Esophagus squamous epithelium (tissue), 5 donors: Measurements from ENCODE around the gene MMP24. TPM values are rescaled to one million over a fixed set of nuclear protein-coding genes. Genes with fewer than 3 reads are reported as not detected.

Experiments used
- DNase-seq: peaks from one replicate; lab custom pipeline; 2025; lab: John Stamatoyannopoulos, UW
- H3K27ac ChIP-seq, 4 donors: fragments of 200-600 bp; sonication (generic); one replicate each; pipeline ENCODE4 v1.5.1; 2016 to 2019; ENCODE audit warnings: mild to moderate bottlenecking in 1 of 4
- H3K27me3 ChIP-seq, 4 donors: fragments of 200-600 bp; sonication (generic); 1 replicate in 3 of 4; 2 replicates in 1 of 4; pipeline versions ENCODE4 v1.5.1 to v1.6.0; 2017 to 2021; ENCODE audit warnings: antibody characterized with exemption in 1 of 4
- H3K36me3 ChIP-seq, 3 donors: fragments of 200-600 bp; sonication (generic); one replicate each; pipeline ENCODE4 v1.5.1; 2016 to 2019
- H3K4me1 ChIP-seq, 3 donors: fragments of 200-600 bp; sonication (generic); one replicate each; pipeline ENCODE4 v1.5.1; 2017 to 2019
- H3K4me3 ChIP-seq, 4 donors: fragments of 200-600 bp; sonication (generic); 1 replicate in 3 of 4; 2 replicates in 1 of 4; pipeline ENCODE4 v1.5.1; 2016 to 2019; ENCODE audit warnings: mild to moderate bottlenecking in 2 of 4, moderate library complexity in 1 of 4
- H3K9me3 ChIP-seq, 3 donors: fragments of 200-600 bp; sonication (generic); one replicate each; pipeline ENCODE4 v1.5.1; 2016 to 2019
- CTCF ChIP-seq, 6 experiments: fragments of 450-650 bp in 4 of 6; fragments of 200-600 bp in 2 of 6; sonication (generic) in 2 of 6; IDR thresholded peaks; one replicate each; pipeline ENCODE4 v1.5.1; 2016 to 2019; ENCODE audit warnings: antibody characterized with exemption in 6 of 6, mild to moderate bottlenecking in 4 of 6, moderate library complexity in 4 of 6
- POLR2A ChIP-seq, 4 donors: fragments of 450-650 bp; IDR thresholded peaks; one replicate each; pipeline ENCODE4 v1.6.1; 2017; ENCODE audit warnings: antibody characterized with exemption in 4 of 4, mild to moderate bottlenecking in 4 of 4, moderate library complexity in 3 of 4
- WGBS, 2 donors: methylation state at CpG; one replicate each; pipeline ENCODE4 v1.1.5; 2018; 5-methylcytosine and 5-hydroxymethylcytosine counted together
- intact Hi-C: fragments of 100-400 bp; cut with DNase I; formaldehyde crosslinking; loops from one replicate; pipeline ENCODE4 v1.15.0; 2022
- total RNA-seq, 4 donors: library from RNA; depleted of rRNA; stranded (reverse); fragments of >200 nt; gene quantifications; one replicate each; pipeline ENCODE4 v1.1.0, GENCODE V29; 2016
- donor health status: DM: yes; HTN: yes; CAD: no.

The MMP24 gene
- total RNA-seq, 4 donors from 2014 or later = 0.06 to 0.38 (median 0.08) TPM; not detected in 1

- Histone ChIP-seq H3K4me1 (peaks cover 50 to 69% (median 50%) of the 10 kb centered on the region in 3 donors), H3K27me3 (no peaks in the 10 kb centered on the region), H3K4me3 (no peak overlapping the region), H3K27ac (peak overlapping the region; percentile 87 to 90 (median 88)), H3K36me3 (no peaks in the 10 kb centered on the region), H3K9me3 (no peaks in the 10 kb centered on the region)
- DNase-seq = peak; percentile 26
- intact Hi-C loops = loop anchor here (5.0 kb wide), 1 partner anchor 133 kb away; the partner anchor contains the start of gene GDF5
- WGBS, 2 donors = 38 to 70% methylated on average over 2 to 5 of the region's 18 CpGs
- TF ChIP-seq POLR2A (IDR thresholded peaks at IDR 0.05) (no peak), CTCF (IDR thresholded peaks at IDR 0.05) (peak; percentile 82 to 96 (median 92))
These were observed 77.4 kb downstream of the MMP24 start for GRCh38 chr20:35303735-35304491.

GRCh38 chr20:35304956-35305355 lies 78.5 kb downstream of the MMP24 start:
- H3K27ac ChIP-seq = peak overlapping the region; percentile 87 to 90 (median 88)
- intact Hi-C loops = loop anchor here (5.0 kb wide), 1 partner anchor 132 kb away; the partner anchor contains the start of gene GDF5

GRCh38 chr20:35305682-35306556 lies 79.4 kb downstream of the MMP24 start:
- Histone ChIP-seq H3K4me3 (no peak overlapping the region), H3K36me3 (no peaks in the 10 kb centered on the region), H3K27me3 (no peaks in the 10 kb centered on the region), H3K4me1 (peaks cover 50 to 73% (median 50%) of the 10 kb centered on the region in 3 donors), H3K27ac (peak overlapping the region; percentile 87 to 90 (median 88)), H3K9me3 (no peaks in the 10 kb centered on the region)
- peak; percentile 17 for DNase-seq
- WGBS, 2 donors = 38 to 46% methylated on average over 10 of the region's 12 CpGs
- intact Hi-C loops = no loop called here
- TF ChIP-seq CTCF (IDR thresholded peaks at IDR 0.05) (no peak), POLR2A (IDR thresholded peaks at IDR 0.05) (no peak)

More at GRCh38 chr20:35304956-35305355, 78.5 kb downstream of the MMP24 start:
- no peak for DNase-seq
- 69 to 77% methylated on average over 6 of the region's 6 CpGs for WGBS, 2 donors
- TF ChIP-seq CTCF (IDR thresholded peaks at IDR 0.05) = no peak
- TF ChIP-seq POLR2A (IDR thresholded peaks at IDR 0.05) = no peak
- Histone ChIP-seq H3K27me3 (no peaks in the 10 kb centered on the region), H3K36me3 (no peaks in the 10 kb centered on the region), H3K4me3 (no peak overlapping the region), H3K9me3 (no peaks in the 10 kb centered on the region), H3K4me1 (peaks cover 50 to 68% (median 50%) of the 10 kb centered on the region in 3 donors)

- intact Hi-C loops = no loop called here
- H3K9me3 ChIP-seq = no peaks in the 10 kb centered on the region
- WGBS, 2 donors = 0 to 37% methylated on average over 1 to 3 of the region's 4 CpGs
- TF ChIP-seq POLR2A (IDR thresholded peaks at IDR 0.05) (peak in 1 of 4 donors; percentile 29), CTCF (IDR thresholded peaks at IDR 0.05) (peak in 5 of 6 experiments; percentile 37 to 58 (median 41))
- H3K27me3 ChIP-seq = no peaks in the 10 kb centered on the region
- peaks cover 50 to 84% (median 50%) of the 10 kb centered on the region in 3 donors for H3K4me1 ChIP-seq
- H3K4me3 ChIP-seq = no peak overlapping the region
- peak overlapping the region; percentile 87 to 90 (median 88) for H3K27ac ChIP-seq
- DNase-seq = no peak
- H3K36me3 ChIP-seq = no peaks in the 10 kb centered on the region
These were observed 80.5 kb downstream of the MMP24 start for GRCh38 chr20:35306931-35307517.
